Left hindlimb (tissue), 1 donor: ENCODE data around the gene ZSCAN25.
"Not testable (repeated sequence)": the region's sequence is repeated elsewhere in the genome, so short reads cannot be mapped to it uniquely, and the experiment has no call there.

Experiments
- DNase-seq: peaks from one replicate; pipeline ENCODE4 v3.0.0-alpha.2; 2018

ZSCAN25 gene

DNA sequence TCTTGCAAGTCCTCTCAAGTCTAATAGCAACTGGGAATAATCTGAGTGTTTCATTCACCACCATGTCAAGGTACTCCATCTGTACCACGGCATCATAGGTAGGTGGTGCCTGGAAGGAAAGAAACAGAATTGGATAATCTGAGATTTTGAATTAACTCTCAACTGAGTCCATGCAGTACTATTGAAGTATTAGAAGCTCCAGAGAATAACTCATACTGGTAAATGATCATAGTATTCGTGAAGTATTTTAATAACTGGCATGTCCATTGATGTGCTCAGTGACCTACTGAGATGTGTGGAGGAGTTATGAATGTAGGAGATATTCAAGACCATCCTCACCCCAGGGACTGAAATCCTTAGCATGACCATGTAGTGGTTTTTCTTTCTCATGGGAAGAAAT lies 35.9 kb downstream of the ZSCAN25 start:
- DNase-seq, result no peak

GRCh38 chr7:99653269-99653668 lies 36.5 kb downstream of the ZSCAN25 start:
- DNase-seq, result not testable (repeated sequence)

DNA sequence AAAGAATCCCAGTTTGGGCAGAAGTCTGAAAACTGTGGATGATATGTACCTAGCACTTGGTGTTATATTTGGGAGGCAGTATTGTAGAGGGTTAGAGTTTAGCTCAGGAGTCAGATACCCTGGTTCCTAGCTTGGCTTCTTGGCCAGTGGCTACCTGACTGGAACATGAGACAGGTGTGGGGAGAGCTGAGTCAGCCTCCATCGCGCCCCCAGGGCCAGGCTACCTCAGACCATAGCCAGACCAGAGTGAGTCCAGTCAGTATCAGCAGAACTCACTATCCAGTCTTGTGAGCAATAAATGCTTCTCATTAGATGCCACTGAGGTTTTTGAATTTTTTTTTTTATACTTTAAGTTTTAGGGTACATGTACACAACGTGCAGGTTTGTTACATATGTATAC lies 37.0 kb downstream of the ZSCAN25 start:
- no peak for DNase-seq

- DNase-seq, result not testable (repeated sequence)
Measured at GRCh38 chr7:99654626-99655025, 37.9 kb downstream of the ZSCAN25 start.

- not testable (repeated sequence) for DNase-seq
Measured at GRCh38 chr7:99657879-99658278, 41.1 kb downstream of the ZSCAN25 start.

- no peak for DNase-seq
Measured at GRCh38 chr7:99665312-99666012, 48.7 kb downstream of the ZSCAN25 start.

GRCh38 chr7:99666013-99666395 lies 49.3 kb downstream of the ZSCAN25 start:
- DNase-seq, result no peak

DNA sequence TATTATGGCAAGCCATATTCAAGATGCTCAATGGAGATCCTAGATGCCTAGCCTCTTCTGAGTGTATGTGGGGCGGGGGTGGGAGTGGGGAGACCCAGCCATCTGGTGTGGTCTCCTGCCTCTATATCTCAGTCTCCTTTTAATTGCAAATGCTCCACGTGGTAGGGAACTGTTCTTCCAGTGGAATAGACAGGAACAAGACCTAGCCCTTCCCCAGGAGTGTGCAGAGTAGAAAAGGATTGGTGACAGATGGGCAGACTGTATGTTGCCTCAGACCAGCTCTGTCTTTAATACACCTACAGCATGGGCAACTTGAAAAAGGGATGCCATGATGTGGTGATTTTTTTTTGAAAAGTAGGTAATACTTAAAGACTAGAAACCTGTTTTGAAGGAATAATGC lies 50.4 kb downstream of the ZSCAN25 start:
- no peak for DNase-seq

- no peak for DNase-seq
Measured at GRCh38 chr7:99668541-99668940, 51.8 kb downstream of the ZSCAN25 start.

DNA sequence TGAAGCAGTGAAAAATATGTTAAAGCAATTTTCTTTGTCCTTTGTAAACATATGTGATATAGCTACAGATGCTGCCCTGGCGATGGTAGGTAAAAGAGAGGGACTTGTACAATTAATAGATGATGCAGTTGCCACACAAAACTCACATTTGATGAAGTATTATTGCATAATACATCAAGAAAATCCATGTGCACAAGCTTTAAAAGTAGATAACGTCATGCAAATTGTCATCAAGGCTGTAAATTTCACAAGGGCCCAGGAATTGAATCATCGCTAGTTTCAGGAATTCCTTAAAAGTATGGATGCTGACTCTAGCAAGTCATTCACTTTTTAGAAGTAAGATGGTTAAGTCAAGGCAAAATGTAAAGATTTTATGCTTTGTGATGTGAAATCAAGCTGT lies 53.0 kb downstream of the ZSCAN25 start:
- DNase-seq, result no peak

DNA sequence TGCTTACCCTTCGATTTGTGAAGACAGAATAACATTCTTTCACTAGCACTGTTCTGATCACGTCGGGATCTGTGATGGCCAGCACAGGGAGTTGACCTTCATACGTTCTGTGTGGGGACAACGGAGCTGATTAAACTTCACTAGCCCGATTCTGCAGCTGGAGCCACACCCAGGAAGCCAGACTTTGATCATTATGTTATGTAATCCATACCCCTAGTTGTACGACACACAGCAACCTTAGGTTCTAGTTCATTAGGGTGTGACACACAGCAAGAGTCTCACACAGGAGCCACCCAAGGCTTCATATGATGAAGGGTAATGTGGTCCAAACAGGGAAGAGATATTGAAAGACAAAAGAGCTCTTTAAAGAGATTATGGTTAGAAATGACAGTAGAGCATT lies 55.8 kb downstream of the ZSCAN25 start:
- no peak for DNase-seq

- DNase-seq, result no peak
Measured at GRCh38 chr7:99674995-99675742, 58.4 kb downstream of the ZSCAN25 start.

GRCh38 chr7:99677013-99677647 lies 60.4 kb downstream of the ZSCAN25 start:
- DNase-seq, result no peak

DNA sequence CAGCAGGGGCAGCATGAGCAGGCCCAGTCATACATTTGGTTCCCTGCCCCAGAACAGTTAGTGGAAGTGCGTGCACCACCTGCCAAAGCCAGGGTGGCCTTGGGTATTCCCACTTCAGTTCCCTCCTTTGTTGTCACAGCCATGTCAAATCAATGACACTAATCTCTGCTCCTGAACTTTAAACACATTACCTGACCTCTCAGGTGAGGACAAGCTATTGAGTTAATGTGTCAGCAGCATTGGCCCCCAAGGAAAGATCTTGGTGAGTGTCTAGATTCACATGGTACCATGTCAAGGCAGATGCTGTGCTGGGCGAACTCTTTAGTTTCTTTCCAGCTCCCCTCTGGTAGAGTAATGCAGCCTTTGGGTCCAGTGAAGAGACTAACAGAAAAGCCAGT lies 60.9 kb downstream of the ZSCAN25 start:
- no peak for DNase-seq

DNA sequence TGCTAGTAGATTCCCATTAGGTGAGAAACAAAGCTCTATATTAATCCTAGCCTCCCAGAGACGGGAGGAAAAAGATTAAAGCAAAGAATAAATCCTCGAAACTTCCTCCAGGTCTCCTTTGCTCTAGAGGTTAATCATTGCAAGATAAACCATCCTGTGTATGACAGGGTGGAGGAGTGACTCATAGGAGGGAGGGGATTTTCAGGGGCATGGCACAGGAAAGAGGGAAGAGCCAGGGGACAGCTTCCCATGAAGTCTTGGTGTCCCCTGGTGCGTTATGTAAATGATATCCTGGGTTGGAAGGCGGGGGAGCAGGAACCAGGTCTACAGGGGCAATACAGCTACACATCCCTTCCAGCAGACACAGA lies 62.3 kb downstream of the ZSCAN25 start:
- no peak for DNase-seq

- peak; percentile 46 for DNase-seq
Measured at GRCh38 chr7:99679400-99680191, 62.9 kb downstream of the ZSCAN25 start, which contains the start of gene CYP3A5. Gene CYP3A5 (minus strand): TSS chr7:99679996. CDS start chr7:99679896, 100 bp downstream.
